Small intestine (tissue), 7 donors: Measurements from ENCODE around the gene EMC6. TPM values are rescaled to one million over a fixed set of nuclear protein-coding genes. Genes with fewer than 3 reads are reported as not detected.

Experiments
- DNase-seq, 2 donors: peaks; one replicate each; pipeline versions ENCODE4 v3.0.0 to v3.0.0-alpha.2; 2013
- FAIRE-seq: peaks from 2 replicates; lab custom pipeline; 2012; peaks lifted over from hg19 to GRCh38; lab: Jason Lieb, UNC
- H3K27ac ChIP-seq, 3 donors: one replicate each; pipeline ENCODE4 v1.5.1; 2013; ENCODE audit warnings: low read length in 2 of 3, mild to moderate bottlenecking in 2 of 3, control low read depth in 1 of 3, inconsistent platforms in 1 of 3, low read depth in 1 of 3, moderate library complexity in 1 of 3
- H3K27me3 ChIP-seq, 3 donors: one replicate each; pipeline ENCODE4 v1.6.1; 2013; ENCODE audit warnings: low read length in 3 of 3, inconsistent platforms in 1 of 3; ENCODE audit not compliant: control insufficient read depth in 3 of 3, insufficient read depth in 3 of 3
- H3K36me3 ChIP-seq, 3 donors: one replicate each; pipeline ENCODE4 v1.6.1; 2013; ENCODE audit warnings: low read length in 3 of 3, inconsistent platforms in 1 of 3, low read depth in 1 of 3, mild to moderate bottlenecking in 1 of 3, moderate library complexity in 1 of 3; ENCODE audit not compliant: control insufficient read depth in 3 of 3, insufficient read depth in 2 of 3
- H3K4me1 ChIP-seq, 3 donors: one replicate each; pipeline ENCODE4 v1.6.1; 2013; ENCODE audit warnings: low read length in 2 of 3, inconsistent platforms in 1 of 3, low read depth in 1 of 3, mild to moderate bottlenecking in 1 of 3, moderate library complexity in 1 of 3; ENCODE audit not compliant: control insufficient read depth in 3 of 3, insufficient read depth in 2 of 3
- H3K4me3 ChIP-seq, 3 donors: one replicate each; pipeline ENCODE4 v1.5.1; 2013; ENCODE audit warnings: low read length in 3 of 3, control low read depth in 1 of 3, inconsistent platforms in 1 of 3, low read depth in 1 of 3, mild to moderate bottlenecking in 1 of 3, moderate library complexity in 1 of 3
- H3K9me3 ChIP-seq, 2 donors: one replicate each; pipeline ENCODE4 v1.6.1; 2013; ENCODE audit warnings: low read depth in 1 of 2, low read length in 1 of 2; ENCODE audit not compliant: control insufficient read depth in 2 of 2, insufficient read depth in 1 of 2
- WGBS, 3 donors: extraction: QIAGEN DNeasy Blood & Tissue Kit; methylation state at CpG; one replicate each; pipeline ENCODE4 v1.1.7; 2013; 5-methylcytosine and 5-hydroxymethylcytosine counted together
- polyA plus RNA-seq, 4 donors: library from polyadenylated mRNA; stranded (reverse) in 3 of 4; unstranded in 1 of 4; fragments of 200-250 nt in 3 of 4; fragments of 120-200 nt in 1 of 4; gene quantifications; one replicate each; pipeline versions ENCODE4 v1.2.1 to v1.2.3, GENCODE V29; 2013
- donor health status: healthy with polysubstance abuse.
- donor health status: control.
- donor health status: control.
- donor health status: Bipolar disorder and iron deficiency.
- donor health status: healthy.

EMC6 gene
- polyA plus RNA-seq, 4 donors: 40.0 to 85.4 (median 71.9) TPM

DNA sequence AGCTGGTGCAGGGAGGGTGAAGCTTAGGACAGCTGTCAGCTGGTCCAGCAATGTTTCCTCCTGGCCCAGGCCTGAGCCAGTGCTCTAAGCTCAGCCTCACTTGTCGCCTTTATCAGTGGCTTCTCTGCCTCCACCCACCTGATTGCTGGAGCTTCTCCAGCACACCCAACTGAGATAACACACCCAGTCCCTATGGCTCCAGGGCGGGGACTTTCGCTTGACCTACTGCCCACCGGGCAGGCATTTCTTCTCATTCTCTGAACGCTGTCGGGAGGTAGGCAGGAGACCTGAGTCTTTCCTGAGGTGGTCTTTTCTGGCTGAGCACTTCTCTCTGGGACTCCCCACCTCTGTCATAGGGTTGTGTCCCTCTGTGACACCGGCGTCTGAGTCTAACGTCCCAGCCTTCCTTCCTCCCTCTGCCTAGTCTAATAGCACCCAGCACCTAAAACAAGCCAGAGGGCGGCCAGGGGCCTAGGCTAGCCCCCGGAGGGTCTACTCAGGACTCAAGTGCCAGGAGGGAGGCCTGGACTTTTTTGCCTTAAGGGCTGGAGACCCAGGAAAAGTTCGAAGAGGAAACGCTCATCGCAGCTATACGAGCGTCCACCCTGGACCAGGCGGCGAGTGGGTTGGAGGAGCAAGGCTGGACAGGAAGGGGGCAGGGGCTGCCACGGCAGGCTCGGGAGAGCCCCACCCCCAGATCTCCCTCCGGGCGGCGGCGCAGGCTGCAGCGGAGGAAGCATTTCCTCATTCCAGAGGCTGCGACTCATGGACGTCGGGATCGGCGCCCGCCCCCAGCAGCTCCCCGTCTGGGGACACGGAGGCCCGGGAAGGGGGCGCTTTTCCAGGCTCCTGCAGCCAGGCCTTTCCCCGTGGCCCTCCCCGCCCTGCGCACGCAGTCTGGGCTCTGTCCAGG lies 990 bp upstream of the EMC6 start:
- FAIRE-seq: no peak
- peak overlapping the region; percentile 93 to 100 (median 99) for H3K27ac ChIP-seq
- WGBS, 3 donors: 3 to 8% (median 5%) methylated on average over 35 to 39 of the region's 39 CpGs
- H3K4me1 ChIP-seq: peaks cover 0 to 14% (median 5%) of the 10 kb centered on the region in 3 donors
- H3K9me3 ChIP-seq: no peaks in the 10 kb centered on the region
- DNase-seq: peak; percentile 92 to 96
- H3K4me3 ChIP-seq: peak overlapping the region; percentile 74 to 99 (median 81)
- no peaks in the 10 kb centered on the region for H3K27me3 ChIP-seq
- H3K36me3 ChIP-seq: peaks cover 3 to 51% (median 9%) of the 10 kb centered on the region in 3 donors

DNA sequence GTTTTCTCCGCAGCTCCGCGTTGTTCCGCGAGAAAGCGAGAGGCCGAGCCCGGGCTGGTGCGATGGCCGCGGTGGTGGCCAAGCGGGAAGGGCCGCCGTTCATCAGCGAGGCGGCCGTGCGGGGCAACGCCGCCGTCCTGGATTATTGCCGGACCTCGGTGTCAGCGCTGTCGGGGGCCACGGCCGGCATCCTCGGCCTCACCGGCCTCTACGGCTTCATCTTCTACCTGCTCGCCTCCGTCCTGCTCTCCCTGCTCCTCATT lies 404 bp downstream of the EMC6 start:
- Histone ChIP-seq H3K27ac (peak overlapping the region in 2 of 3 donors; percentile 74 to 91), H3K36me3 (peaks cover 3 to 37% (median 6%) of the 10 kb centered on the region in 3 donors), H3K27me3 (no peaks in the 10 kb centered on the region), H3K9me3 (no peaks in the 10 kb centered on the region), H3K4me3 (peak overlapping the region; percentile 66 to 95 (median 82)), H3K4me1 (peaks cover 0 to 14% (median 5%) of the 10 kb centered on the region in 3 donors)
- WGBS, 3 donors: 0 to 1% (median 1%) methylated on average over 32 of the region's 32 CpGs
- FAIRE-seq: no peak
- no peak for DNase-seq

DNA sequence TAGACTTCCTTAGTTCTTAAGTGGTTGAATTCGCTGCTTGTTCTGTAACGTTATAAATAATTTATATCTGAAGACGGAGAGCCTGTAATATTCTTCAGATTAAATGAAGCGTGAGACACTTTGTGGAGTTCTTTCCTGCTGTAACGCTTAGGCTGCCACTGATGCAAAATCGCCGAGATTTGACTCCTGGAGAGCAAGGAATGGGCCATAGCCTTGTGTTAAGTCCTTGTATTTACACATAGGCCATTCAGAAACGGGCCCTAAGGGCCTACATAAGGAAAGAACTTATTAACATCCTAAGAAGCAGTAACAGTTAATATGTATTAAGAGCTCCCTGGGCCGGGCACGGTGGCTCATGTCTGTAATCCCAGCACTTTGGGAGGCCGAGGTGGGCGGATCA lies 936 bp downstream of the EMC6 start:
- Histone ChIP-seq H3K27me3 (no peaks in the 10 kb centered on the region), H3K36me3 (peaks cover 3 to 32% (median 3%) of the 10 kb centered on the region in 3 donors), H3K9me3 (no peaks in the 10 kb centered on the region), H3K27ac (no peak overlapping the region), H3K4me1 (peaks cover 0 to 14% (median 5%) of the 10 kb centered on the region in 3 donors), H3K4me3 (peak overlapping the region; percentile 66 to 95 (median 82))
- FAIRE-seq (no peak), DNase-seq (no peak)
- 25 to 44% (median 32%) methylated on average over 12 of the region's 12 CpGs for WGBS, 3 donors

DNA sequence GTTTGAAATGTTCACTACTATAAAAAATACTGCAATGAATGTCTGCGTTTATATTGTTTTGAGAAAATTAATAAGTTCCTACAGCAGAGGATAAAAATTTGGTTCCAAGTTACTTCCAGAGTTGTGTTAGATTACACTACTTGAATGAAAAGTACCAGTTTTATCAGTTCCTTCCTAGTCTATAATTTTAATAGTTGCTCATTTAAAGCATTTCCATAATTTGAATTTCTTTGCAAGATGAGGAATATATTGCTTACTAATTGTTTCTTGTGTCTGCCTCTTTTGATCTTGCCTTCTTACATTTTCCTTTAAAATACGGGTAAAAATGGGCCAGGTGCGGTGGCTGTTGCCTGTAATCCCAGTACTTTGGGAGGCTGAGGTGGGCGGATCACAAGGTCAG lies 4.0 kb downstream of the EMC6 start:
- peaks cover 0 to 9% (median 3%) of the 10 kb centered on the region in 3 donors for H3K4me1 ChIP-seq
- no peaks in the 10 kb centered on the region for H3K27me3 ChIP-seq
- H3K36me3 ChIP-seq: peaks cover 0 to 10% (median 0%) of the 10 kb centered on the region in 3 donors
- FAIRE-seq (no peak), DNase-seq (no peak)
- no peak overlapping the region for H3K27ac ChIP-seq
- no peak overlapping the region for H3K4me3 ChIP-seq
- H3K9me3 ChIP-seq: no peaks in the 10 kb centered on the region
- WGBS, 3 donors: 92 to 95% (median 93%) methylated on average over 4 of the region's 4 CpGs

DNA sequence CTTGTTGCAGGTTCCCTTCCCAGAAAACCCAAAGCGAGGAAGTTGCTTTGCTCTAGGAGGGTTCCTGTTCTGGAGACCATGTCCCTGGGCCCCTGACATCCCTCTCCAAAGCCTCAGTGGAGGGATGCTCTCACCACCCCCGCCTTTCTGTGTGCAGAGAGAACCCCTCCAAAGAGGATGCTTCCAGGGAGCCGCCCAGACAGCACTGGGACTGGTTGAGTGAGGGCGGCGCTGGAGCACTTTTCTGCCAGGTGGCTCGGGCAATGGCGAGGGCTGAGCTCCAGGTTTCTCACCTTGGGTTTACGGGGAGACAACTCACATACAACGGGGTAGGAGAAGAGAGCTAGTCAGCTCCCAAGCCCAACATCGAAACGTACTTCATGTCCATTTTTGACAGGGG lies 7.3 kb downstream of the EMC6 start:
- no peak for FAIRE-seq
- no peak for DNase-seq
- H3K4me1 ChIP-seq: no peaks in the 10 kb centered on the region
- no peak overlapping the region for H3K27ac ChIP-seq
- WGBS, 3 donors: 82 to 88% (median 82%) methylated on average over 11 of the region's 11 CpGs
- no peaks in the 10 kb centered on the region for H3K9me3 ChIP-seq
- H3K27me3 ChIP-seq: no peaks in the 10 kb centered on the region
- no peak overlapping the region for H3K4me3 ChIP-seq
- H3K36me3 ChIP-seq: peaks cover 0 to 10% (median 0%) of the 10 kb centered on the region in 3 donors

DNA sequence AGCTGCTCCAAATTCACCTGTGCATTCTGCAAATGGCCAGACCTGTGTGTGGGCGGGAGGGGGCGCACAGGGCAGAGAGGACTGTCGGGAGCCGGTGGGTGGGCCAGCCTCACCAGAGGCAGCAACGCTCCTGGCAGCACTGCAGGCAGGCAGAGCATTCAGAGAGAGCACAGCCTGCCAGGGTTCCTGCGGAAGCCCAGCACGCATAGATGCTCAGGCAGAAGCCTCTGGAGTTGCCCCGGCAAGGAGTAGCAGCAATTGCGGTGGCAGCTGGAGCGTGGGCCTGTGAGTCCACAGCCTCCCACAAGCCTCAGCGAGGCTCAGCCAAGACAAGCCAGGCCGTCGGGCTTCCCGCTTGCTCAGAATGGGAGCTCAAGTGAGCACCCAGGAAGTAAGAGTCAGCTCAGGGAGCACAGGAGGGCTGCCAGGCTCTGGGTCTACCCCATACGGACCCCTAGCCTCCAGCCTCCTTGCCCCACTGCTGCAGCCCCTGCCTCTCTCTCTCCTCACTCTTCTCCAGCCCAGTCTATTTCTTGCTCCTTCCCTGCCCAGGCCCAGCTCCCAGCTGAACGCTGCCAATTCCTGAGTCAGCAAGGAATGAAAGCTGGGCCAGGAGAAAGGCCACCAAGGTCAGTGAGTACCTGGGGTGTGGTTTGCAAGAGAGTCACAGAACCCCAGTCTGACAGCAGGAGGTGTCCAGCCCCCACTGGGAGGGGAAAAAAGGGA lies 9.6 kb downstream of the EMC6 start:
- Histone ChIP-seq H3K4me1 (no peaks in the 10 kb centered on the region), H3K27me3 (peaks cover 0 to 2% (median 0%) of the 10 kb centered on the region in 3 donors), H3K27ac (no peak overlapping the region), H3K36me3 (no peaks in the 10 kb centered on the region), H3K9me3 (no peaks in the 10 kb centered on the region), H3K4me3 (no peak overlapping the region)
- FAIRE-seq (no peak), DNase-seq (peak in 1 of 2 donors; percentile 60)
- 65 to 79% (median 71%) methylated on average over 16 of the region's 16 CpGs for WGBS, 3 donors

DNA sequence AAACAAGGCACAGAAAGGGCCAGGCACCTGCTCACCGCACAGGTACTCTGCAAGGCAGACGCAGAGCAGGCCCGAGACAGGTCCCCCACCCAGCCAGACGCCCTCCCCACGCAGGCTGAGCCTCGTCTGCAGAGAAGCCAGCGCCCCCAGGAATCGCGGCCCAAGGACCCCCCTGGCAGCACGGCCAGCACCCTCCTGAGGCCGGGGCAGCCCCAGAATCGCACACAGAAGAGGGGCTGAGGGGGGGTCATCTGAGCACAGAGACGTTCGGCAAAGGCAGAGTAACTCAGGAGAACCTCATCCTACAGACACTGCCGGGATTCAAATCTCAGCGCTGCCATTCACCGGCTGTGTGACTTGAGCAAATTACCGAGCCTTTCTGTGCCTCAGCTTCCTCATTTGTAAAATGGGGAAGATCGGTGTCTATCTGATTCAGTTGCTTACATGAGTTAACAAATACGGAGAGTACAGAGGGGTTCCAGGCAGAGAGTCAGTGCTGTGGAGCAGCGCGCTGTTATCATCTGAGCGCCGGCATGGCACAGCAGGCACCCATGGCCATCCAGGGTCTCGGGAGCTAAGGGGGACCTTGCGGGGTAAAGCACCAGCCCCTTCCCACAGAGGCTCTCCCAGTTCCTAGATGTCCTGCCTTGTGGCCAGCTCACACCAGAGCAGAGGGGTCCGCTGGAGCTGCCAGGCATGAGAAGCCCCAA lies 10.4 kb downstream of the EMC6 start:
- H3K4me1 ChIP-seq: no peaks in the 10 kb centered on the region
- H3K4me3 ChIP-seq: no peak overlapping the region
- H3K27me3 ChIP-seq: peaks cover 0 to 4% (median 2%) of the 10 kb centered on the region in 3 donors
- no peaks in the 10 kb centered on the region for H3K36me3 ChIP-seq
- DNase-seq (no peak), FAIRE-seq (no peak)
- 85 to 89% (median 88%) methylated on average over 26 to 27 of the region's 27 CpGs for WGBS, 3 donors
- H3K27ac ChIP-seq: no peak overlapping the region
- no peaks in the 10 kb centered on the region for H3K9me3 ChIP-seq

DNA sequence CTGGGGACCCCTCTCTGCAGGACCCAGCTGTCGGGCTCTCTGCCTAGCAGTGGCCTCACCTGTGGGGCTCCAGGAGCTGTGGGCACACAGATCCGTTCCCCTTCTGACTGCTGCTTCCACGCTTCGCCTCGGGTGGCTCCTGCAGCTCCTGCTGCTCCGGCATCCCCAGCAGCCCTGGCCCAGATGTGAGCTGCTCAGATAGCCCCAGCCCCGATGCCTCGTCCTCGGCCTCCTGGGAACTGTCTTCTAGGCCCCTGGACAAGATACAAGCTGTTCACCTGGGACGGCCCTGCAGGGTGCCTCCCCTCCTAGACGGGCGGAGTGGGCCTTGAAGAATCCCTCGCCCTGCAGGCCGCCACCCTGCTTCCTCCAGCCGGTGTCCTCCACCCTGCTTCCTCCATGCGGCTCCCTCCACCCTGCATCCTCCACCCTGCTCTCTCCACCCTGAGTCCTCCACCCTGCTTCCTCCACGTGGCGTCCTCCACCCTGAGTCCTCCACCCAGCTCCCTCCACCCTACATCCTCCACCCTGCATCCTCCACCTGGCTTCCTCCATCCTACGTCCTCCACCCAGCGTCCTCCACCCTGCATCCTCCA lies 11.0 kb downstream of the EMC6 start:
- H3K27me3 ChIP-seq: peaks cover 0 to 11% (median 2%) of the 10 kb centered on the region in 3 donors
- 39 to 54% (median 40%) methylated on average over 12 to 20 of the region's 20 CpGs for WGBS, 3 donors
- H3K9me3 ChIP-seq: no peaks in the 10 kb centered on the region
- H3K4me3 ChIP-seq: no peak overlapping the region
- no peak for FAIRE-seq
- no peaks in the 10 kb centered on the region for H3K36me3 ChIP-seq
- H3K27ac ChIP-seq: no peak overlapping the region
- no peak for DNase-seq
- no peaks in the 10 kb centered on the region for H3K4me1 ChIP-seq
